ENCODE measurements around the gene SEC31B.

The SEC31B gene

GRCh38 chr10:100489396-100489795 is 30.3 kb downstream of the SEC31B start:
- TF ChIP-seq CEBPB (IDR thresholded peaks at IDR 0.05) (no peak), NFIC (IDR thresholded peaks at IDR 0.05) (no peak), YY1 (IDR thresholded peaks at IDR 0.05; ENCODE audit: low read depth) (no peak), REST (IDR thresholded peaks at IDR 0.05; ENCODE audit: low read depth) (no peak), TAF1 (IDR thresholded peaks at IDR 0.05; ENCODE audit: low read depth) (no peak), EP300 (IDR thresholded peaks at IDR 0.05; ENCODE audit: borderline replicate concordance) (no peak)

GRCh38 chr10:100487529-100487928 is 32.1 kb downstream of the SEC31B start:
- no peak for TF ChIP-seq YY1 (IDR thresholded peaks at IDR 0.05; ENCODE audit: low read depth)
- TF ChIP-seq FOXM1 (IDR thresholded peaks at IDR 0.05; ENCODE audit: borderline replicate concordance, low read depth): no peak
- TF ChIP-seq NFIC (IDR thresholded peaks at IDR 0.05): no peak
- no peak for TF ChIP-seq MAX (IDR thresholded peaks at IDR 0.05)
- no peak for TF ChIP-seq TCF12 (IDR thresholded peaks at IDR 0.05; ENCODE audit: low read depth)
- no peak for TF ChIP-seq CEBPB (IDR thresholded peaks at IDR 0.05)
- no peak for TF ChIP-seq TEAD4 (IDR thresholded peaks at IDR 0.05)
- no peak for TF ChIP-seq REST (IDR thresholded peaks at IDR 0.05; ENCODE audit: low read depth)
- no peak for TF ChIP-seq TAF1 (IDR thresholded peaks at IDR 0.05; ENCODE audit: low read depth)
- TF ChIP-seq CREB1 (IDR thresholded peaks at IDR 0.05; ENCODE audit: low read depth): no peak
- no peak for TF ChIP-seq RAD21 (IDR thresholded peaks at IDR 0.05; ENCODE audit: low read depth)
- TF ChIP-seq EP300 (IDR thresholded peaks at IDR 0.05; ENCODE audit: borderline replicate concordance): no peak

GRCh38 chr10:100485801-100486495 is 33.7 kb downstream of the SEC31B start:
- no peak for TF ChIP-seq USF1 (IDR thresholded peaks at IDR 0.05)
- no peak for TF ChIP-seq TEAD4 (IDR thresholded peaks at IDR 0.05)
- TF ChIP-seq CEBPB (IDR thresholded peaks at IDR 0.05): no peak
- TF ChIP-seq EP300 (IDR thresholded peaks at IDR 0.05; ENCODE audit: borderline replicate concordance): no peak
- no peak for TF ChIP-seq ZBTB7A (IDR thresholded peaks at IDR 0.05; ENCODE audit: low read depth)
- TF ChIP-seq CREB1 (IDR thresholded peaks at IDR 0.05; ENCODE audit: low read depth): no peak
- TF ChIP-seq REST (IDR thresholded peaks at IDR 0.05; ENCODE audit: low read depth): no peak
- no peak for TF ChIP-seq EGR1 (IDR thresholded peaks at IDR 0.05)
- no peak for TF ChIP-seq RAD21 (IDR thresholded peaks at IDR 0.05; ENCODE audit: low read depth)
- TF ChIP-seq TCF12 (IDR thresholded peaks at IDR 0.05; ENCODE audit: low read depth): no peak
- no peak for TF ChIP-seq TAF1 (IDR thresholded peaks at IDR 0.05; ENCODE audit: low read depth)
- no peak for TF ChIP-seq NFIC (IDR thresholded peaks at IDR 0.05)

- no peak for TF ChIP-seq YY1 (IDR thresholded peaks at IDR 0.05; ENCODE audit: low read depth)
- no peak for TF ChIP-seq CREB1 (IDR thresholded peaks at IDR 0.05; ENCODE audit: low read depth)
- no peak for TF ChIP-seq FOXM1 (IDR thresholded peaks at IDR 0.05; ENCODE audit: borderline replicate concordance, low read depth)
- TF ChIP-seq NFIC (IDR thresholded peaks at IDR 0.05): no peak
- TF ChIP-seq RAD21 (IDR thresholded peaks at IDR 0.05; ENCODE audit: low read depth): no peak
Observed at GRCh38 chr10:100485366-100485765, 34.3 kb downstream of the SEC31B start.

- TF ChIP-seq TAF1 (IDR thresholded peaks at IDR 0.05; ENCODE audit: low read depth) (no peak), NFIC (IDR thresholded peaks at IDR 0.05) (no peak), TEAD4 (IDR thresholded peaks at IDR 0.05) (no peak), CEBPB (IDR thresholded peaks at IDR 0.05) (no peak), USF1 (IDR thresholded peaks at IDR 0.05) (no peak), CREB1 (IDR thresholded peaks at IDR 0.05; ENCODE audit: low read depth) (no peak), EGR1 (IDR thresholded peaks at IDR 0.05) (no peak), YY1 (IDR thresholded peaks at IDR 0.05; ENCODE audit: low read depth) (no peak), MAX (IDR thresholded peaks at IDR 0.05) (no peak), EP300 (IDR thresholded peaks at IDR 0.05; ENCODE audit: borderline replicate concordance) (no peak), REST (IDR thresholded peaks at IDR 0.05; ENCODE audit: low read depth) (no peak), ZBTB7A (IDR thresholded peaks at IDR 0.05; ENCODE audit: low read depth) (no peak), TCF12 (IDR thresholded peaks at IDR 0.05; ENCODE audit: low read depth) (no peak), RAD21 (IDR thresholded peaks at IDR 0.05; ENCODE audit: low read depth) (no peak)
Observed at GRCh38 chr10:100483876-100484666, 35.6 kb downstream of the SEC31B start.

Measured in Ishikawa (cell line).